GM19463 (cell line): ENCODE results near the gene CARD11.

ENCODE experiments used
- ATAC-seq: cut with Tn5 transposase; IDR thresholded peaks from one replicate; pipeline ENCODE4 v1.9.1; 2021; ENCODE audit warnings: mild to moderate bottlenecking, moderate library complexity; ENCODE audit not compliant: unreplicated experiment

Gene CARD11

GRCh38 chr7:2945171-2945570 lies 98.5 kb downstream of the CARD11 start:
- ATAC-seq: no peak

- ATAC-seq: no peak
Observed at GRCh38 chr7:2944739-2945138, 98.9 kb downstream of the CARD11 start.

- ATAC-seq: no peak
Observed at GRCh38 chr7:2943851-2944601, 99.6 kb downstream of the CARD11 start.

- no peak for ATAC-seq
Observed at GRCh38 chr7:2941216-2941859, 102.3 kb downstream of the CARD11 start.

- no peak for ATAC-seq
Observed at GRCh38 chr7:2940466-2940865, 103.2 kb downstream of the CARD11 start.

GRCh38 chr7:2939193-2939885 lies 104.3 kb downstream of the CARD11 start:
- ATAC-seq: no peak

GRCh38 chr7:2938514-2939192 lies 105.0 kb downstream of the CARD11 start:
- no peak for ATAC-seq

GRCh38 chr7:2937701-2938513 lies 105.8 kb downstream of the CARD11 start:
- no peak for ATAC-seq

- no peak for ATAC-seq
Observed at GRCh38 chr7:2936891-2937580, 106.6 kb downstream of the CARD11 start.

GRCh38 chr7:2936301-2936700 lies 107.4 kb downstream of the CARD11 start:
- ATAC-seq: no peak

- ATAC-seq: no peak
Observed at GRCh38 chr7:2934984-2935740, 108.5 kb downstream of the CARD11 start.

GRCh38 chr7:2934211-2934731 lies 109.4 kb downstream of the CARD11 start:
- no peak for ATAC-seq

GRCh38 chr7:2932402-2933251 lies 111.0 kb downstream of the CARD11 start:
- ATAC-seq: no peak

- no peak for ATAC-seq
Observed at GRCh38 chr7:2931034-2931415, 112.6 kb downstream of the CARD11 start.

- no peak for ATAC-seq
Observed at GRCh38 chr7:2930310-2931033, 113.2 kb downstream of the CARD11 start.

- no peak for ATAC-seq
Observed at GRCh38 chr7:2929321-2930201, 114.1 kb downstream of the CARD11 start.
